Stimulated activated CD8-positive, alpha-beta memory T cell treated with anti-CD3 and anti-CD28 coated beads, Interleukin-12 subunit alpha, Interleukin-12 subunit beta, amount 100 ng/mL, for 1 hour (primary cell): ENCODE results near the gene KRT4.
"Not testable (repeated sequence)": the region's sequence is repeated elsewhere in the genome, so short reads cannot be mapped to it uniquely, and the experiment has no call there.

Source experiments
- DNase-seq: peaks from one replicate; pipeline ENCODE4 v3.0.0-alpha.2; 2020; ENCODE audit warnings: low read depth

KRT4 gene

DNA sequence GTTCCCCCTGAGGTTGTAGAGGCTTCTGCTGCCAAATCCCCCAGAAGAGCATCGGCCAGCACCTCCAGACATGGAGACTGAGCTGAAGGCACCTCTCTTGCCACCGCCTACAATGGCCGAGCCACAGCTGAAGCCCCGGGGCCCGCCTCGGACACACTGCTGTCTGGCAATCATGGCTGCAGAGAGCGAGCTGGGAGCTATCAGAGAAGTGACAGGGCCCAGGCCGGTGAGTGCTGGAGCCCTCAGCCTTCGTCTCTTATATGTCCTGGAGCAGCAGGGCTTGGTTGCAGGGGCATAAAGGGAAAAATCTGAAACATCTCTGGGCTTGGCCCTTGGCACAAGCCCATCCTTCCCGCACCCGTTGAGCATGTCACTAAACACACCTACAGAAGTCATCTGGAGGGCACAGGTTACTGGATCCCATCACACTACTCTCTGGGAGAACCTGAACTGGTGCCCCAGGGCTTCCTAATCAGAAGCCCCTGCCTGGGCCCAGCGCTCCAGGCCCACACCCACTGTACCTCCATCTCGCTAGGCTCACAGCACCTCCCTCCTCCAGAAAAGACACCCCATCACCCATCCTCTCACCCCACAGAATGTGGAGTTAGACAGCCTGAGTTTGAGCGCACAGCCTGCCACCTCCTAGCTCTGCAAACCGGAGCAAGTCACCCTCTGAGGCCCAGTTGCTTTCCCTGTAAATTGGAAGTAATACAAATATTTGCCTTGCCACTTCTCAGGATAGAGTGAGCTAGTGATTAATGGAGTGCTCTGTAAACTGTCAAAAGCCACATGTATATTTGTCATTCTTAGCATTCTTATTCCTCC lies at the start of gene KRT4:
TSS of gene KRT4 (minus strand) at position 232 of the 825 bp plus-strand sequence. CDS start at position 174, 58 bp downstream.
- DNase-seq: no peak

GRCh38 chr12:52862023-52862422 lies 48.1 kb upstream of the KRT4 start:
- no peak for DNase-seq

DNA sequence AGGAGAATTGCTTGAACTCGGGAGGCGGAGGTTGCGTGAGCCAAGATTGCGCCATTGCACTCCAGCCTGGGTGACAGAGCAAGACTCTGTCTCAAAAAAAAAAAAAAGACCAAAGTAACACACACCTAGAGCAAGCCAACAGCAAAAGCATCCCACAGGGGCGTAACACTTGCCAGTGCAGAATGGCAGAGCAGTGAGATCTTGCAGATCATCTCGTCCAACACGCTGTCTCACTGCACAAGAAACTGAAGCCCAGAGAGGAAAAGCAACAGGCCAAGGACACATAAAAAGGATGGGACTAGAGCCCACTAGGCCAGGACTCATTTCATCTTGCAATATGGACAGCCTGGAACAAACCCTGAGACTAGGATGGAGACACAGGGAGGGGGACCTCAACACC lies 47.6 kb upstream of the KRT4 start:
- DNase-seq: no peak

- DNase-seq: no peak
Observed at GRCh38 chr12:52860102-52860823, 46.3 kb upstream of the KRT4 start.

DNA sequence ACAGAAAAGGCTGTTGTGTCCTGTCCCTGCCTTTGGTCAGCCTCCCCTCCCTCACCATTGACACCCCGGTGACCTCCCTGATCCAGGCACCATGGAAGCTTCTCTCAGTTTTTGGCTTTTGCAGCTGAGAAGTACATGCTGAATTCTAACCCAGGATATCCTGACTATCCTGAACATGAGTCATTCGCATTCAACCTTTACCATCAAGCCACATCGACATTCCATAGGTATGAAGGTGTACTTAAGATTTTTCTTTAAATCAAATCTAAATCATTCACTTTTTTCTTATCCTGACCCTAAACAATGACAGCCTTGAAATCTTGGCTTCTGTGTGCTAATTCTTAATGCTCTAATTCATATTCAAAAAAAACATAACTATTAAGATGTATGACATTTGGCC lies 43.6 kb upstream of the KRT4 start:
- DNase-seq: no peak

DNA sequence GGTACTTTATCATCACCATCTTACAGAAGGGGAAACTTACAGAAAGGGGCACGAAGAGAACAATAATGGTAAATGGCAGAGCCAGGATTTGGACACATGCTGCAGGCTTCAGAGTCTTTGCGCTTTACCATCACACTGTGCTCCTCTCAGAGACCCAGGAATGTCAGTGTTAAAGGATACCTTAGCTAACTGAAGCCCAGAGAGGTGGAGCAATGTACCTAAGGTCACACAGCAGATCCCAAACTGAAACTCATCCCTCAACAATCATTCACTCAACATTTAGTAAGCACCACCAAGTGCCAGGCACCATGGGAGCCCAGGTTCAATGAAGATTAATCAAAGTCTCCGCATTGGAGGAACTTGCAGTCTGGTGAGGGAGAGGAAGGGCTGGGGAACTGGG lies 42.9 kb upstream of the KRT4 start:
- no peak for DNase-seq

GRCh38 chr12:52856077-52856476 lies 42.2 kb upstream of the KRT4 start:
- DNase-seq: not testable (repeated sequence)

- DNase-seq: no peak
Observed at GRCh38 chr12:52851787-52852186, 37.9 kb upstream of the KRT4 start.

DNA sequence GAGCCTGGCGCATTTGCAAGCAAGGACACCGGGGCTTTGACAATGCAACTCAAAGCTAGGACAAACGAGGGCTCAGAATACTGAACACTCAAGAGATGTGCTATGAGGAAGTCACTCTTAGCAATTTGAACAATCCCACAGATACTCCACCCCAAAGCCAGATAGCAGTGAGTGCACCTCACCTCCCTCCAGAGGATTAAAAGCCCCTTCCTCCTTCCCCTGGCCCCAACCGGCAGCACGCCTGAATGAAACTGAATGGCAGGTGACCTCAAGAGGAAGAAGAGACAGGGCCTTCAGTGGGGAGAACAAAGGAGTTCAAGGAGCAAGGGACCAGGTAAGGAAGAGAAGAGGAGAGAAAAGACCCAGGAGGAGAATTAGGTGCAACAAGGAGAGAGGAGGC lies 36.8 kb upstream of the KRT4 start:
- DNase-seq: no peak

DNA sequence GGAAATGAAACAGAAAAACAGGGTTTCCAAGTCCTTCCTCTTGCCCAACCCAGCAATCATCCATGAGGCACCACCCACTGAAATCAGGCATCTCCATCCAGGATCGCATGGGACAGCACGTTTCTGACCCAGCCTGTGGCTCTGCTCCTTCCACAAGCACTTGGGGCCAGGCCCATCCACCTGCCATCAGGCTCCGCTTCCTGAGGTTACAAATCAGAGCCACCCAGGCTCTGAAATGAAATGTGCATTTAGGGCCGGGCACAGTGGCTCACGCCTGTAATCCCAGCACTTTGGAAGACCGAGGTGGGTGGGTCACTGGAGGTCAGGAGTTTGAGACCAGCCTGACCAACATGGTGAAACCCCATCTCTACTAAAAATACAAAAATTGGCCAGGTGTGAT lies 35.6 kb upstream of the KRT4 start:
- DNase-seq: no peak

DNA sequence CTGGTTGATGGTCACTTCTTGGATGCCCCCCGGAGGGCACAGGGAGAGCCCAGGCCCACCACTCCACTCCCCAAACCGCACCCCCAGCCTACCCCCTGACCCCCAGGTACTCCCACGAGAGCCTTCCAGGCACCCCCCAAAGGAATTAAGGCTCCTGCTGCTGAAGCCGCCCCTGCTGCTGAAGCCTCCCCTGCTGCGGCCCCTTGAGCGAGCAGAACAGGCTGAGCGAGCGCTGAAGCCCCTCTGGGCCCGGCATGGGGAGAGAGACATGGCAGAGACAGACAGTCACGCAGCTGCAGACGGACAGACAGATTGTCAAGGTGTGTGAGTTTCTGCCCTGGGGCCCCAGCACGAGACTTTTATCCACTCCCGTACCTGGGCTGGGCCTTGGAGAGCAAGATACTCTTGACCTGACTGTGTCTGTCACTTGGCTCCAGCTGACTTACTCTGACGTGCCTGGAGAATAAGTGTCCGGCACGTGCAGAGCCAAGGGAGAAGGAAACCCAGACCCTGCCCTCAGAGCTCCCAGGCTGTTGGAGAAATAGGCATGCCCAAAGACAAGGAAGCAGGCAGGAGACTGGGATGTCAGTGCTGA lies 34.8 kb upstream of the KRT4 start, which contains the start of gene KRT78:
TSS of gene KRT78 (minus strand) at position 334 of the 595 bp plus-strand sequence. CDS start at position 270, 64 bp downstream.
- DNase-seq: no peak

DNA sequence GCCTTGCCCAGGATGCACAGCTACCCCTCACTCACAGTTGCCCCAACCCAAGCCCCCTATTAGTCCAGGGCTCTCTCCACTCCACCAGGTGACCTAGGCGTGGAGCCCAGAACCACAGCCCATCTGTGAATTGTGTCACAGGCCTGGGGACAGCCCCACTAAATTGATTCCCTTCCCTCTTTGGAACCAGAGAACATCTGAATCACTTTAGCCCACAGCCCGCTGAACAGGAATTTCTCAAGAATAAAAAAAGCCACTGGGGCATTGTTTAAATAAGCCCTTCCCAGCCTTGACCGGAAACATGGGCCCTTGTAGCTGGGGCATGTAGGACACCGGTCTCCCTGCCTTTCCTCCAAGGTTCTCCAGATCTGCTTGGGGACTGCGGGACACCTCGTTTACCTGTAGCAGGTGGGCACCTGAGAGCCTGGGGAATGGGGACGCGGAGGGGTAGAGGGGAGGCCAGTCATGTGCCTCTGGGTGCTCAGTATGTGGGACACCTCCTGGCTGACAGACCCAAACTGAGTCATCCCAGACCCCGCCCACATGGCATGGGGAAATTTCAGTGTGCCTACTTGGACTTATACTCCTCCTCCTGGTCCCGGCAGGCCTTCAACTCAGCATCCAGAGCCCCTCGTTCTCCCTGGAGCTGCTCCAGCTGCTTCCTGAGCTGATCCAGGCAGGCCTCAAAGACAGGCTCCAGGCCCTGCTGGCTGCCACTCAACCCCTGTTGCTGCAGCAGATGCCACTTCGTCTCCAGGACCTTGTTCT lies 33.6 kb upstream of the KRT4 start:
- no peak for DNase-seq

- no peak for DNase-seq
Observed at GRCh38 chr12:52846356-52846970, 32.5 kb upstream of the KRT4 start.

- no peak for DNase-seq
Observed at GRCh38 chr12:52845946-52846345, 32.0 kb upstream of the KRT4 start.

DNA sequence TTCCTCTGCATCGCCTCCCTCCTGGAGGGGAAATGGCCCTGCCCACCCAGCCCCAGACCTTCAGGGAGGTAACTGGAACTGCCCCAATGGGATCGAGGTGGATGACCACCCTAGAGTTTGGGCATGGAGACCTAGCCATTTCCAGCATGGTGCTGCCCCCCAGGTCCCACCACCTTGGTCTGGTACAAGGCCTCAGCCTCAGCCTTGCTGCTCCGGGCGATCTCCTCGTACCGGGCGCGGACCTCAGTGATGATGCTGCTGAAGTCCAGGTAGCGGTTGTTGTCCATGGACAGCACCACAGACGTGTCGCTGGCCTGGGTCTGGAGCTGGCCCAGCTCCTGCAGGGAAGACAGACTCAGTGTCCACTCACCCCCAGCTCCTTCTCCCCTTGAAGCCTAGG lies 30.5 kb upstream of the KRT4 start:
- DNase-seq: no peak

GRCh38 chr12:52839436-52840105 lies 25.7 kb upstream of the KRT4 start:
- DNase-seq: no peak

GRCh38 chr12:52838609-52839435 lies 24.9 kb upstream of the KRT4 start:
- DNase-seq: no peak

GRCh38 chr12:52837781-52838608 lies 24.1 kb upstream of the KRT4 start:
- no peak for DNase-seq

GRCh38 chr12:52837413-52837741 lies 23.5 kb upstream of the KRT4 start:
- no peak for DNase-seq
